Activated naive CD4-positive, alpha-beta T cell treated with anti-CD3 and anti-CD28 coated beads, Interleukin-2, amount 10 ng/mL, durations not matched to agents 7 days and 5 days (primary cell): Measurements from ENCODE around the gene ITGA1.
A peak's percentile ranks its signal among the peaks of the same experiment; 100 is the strongest.

Experiments used
- CTCF ChIA-PET: fragments of 350-600 bp; sonication (Branson Sonifier 250); formaldehyde crosslinking; loops from one replicate; lab custom pipeline; 2021; ENCODE audit warnings: antibody characterized with exemption; lab: Charles Lee
- DNase-seq: peaks from one replicate; pipeline ENCODE4 v3.0.0-alpha.2; 2020
- H3K27ac Mint-ChIP-seq: one replicate; pipeline ENCODE4 v1.8.0; 2021; ENCODE audit warnings: mild to moderate bottlenecking, moderate library complexity, mixed read lengths
- H3K27me3 Mint-ChIP-seq: one replicate; pipeline ENCODE4 v1.8.0; 2021; ENCODE audit warnings: mild to moderate bottlenecking, mixed read lengths
- H3K36me3 Mint-ChIP-seq: one replicate; pipeline ENCODE4 v1.8.0; 2021; ENCODE audit warnings: mixed read lengths
- H3K4me1 Mint-ChIP-seq: one replicate; pipeline ENCODE4 v1.8.0; 2021; ENCODE audit warnings: mixed read lengths
- H3K4me3 Mint-ChIP-seq: one replicate; pipeline ENCODE4 v1.8.0; 2021; ENCODE audit warnings: mild to moderate bottlenecking, moderate library complexity, mixed read lengths
- H3K9me3 Mint-ChIP-seq: one replicate; pipeline ENCODE4 v1.8.0; 2021; ENCODE audit warnings: mixed read lengths

The ITGA1 gene

DNA sequence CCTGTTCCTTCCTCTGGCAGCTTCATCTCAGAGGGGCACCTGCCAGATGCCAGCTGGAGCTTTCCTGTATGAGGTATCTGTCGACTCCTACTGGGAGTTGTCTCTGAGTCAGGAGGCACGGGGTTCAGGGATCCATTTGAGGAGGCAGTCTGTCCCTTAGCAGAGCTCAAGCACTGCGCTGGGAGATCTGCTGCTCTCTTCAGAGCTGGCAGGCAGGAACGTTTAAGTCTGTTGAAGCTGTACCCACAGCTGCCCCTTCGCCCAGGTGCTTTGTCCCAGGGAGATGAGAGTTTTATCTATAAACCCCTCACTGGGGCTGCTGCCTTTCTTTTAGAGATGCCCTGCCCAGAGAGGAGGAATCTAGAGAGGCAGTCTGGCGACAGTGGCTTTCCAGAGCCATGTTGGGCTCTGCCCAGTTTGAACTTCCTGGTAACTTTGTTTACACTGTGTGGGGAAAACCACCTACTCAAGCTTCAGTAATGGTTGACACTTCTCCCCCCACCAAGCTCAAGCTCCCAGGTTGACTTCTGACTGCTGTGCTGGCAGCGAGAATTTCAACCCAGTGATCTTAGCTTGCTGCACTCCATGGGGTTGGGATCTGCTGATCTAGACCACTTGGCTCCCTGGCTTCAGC is 189.7 kb downstream of the ITGA1 start:
- no peak overlapping the region for H3K27ac Mint-ChIP-seq
- no peak for DNase-seq
- peaks cover 41% of the 10 kb centered on the region for H3K27me3 Mint-ChIP-seq
- CTCF ChIA-PET = no interaction called here
- H3K36me3 Mint-ChIP-seq = peaks cover 2% of the 10 kb centered on the region
- peaks cover 12% of the 10 kb centered on the region for H3K9me3 Mint-ChIP-seq
- no peaks in the 10 kb centered on the region for H3K4me1 Mint-ChIP-seq
- no peak overlapping the region for H3K4me3 Mint-ChIP-seq

DNA sequence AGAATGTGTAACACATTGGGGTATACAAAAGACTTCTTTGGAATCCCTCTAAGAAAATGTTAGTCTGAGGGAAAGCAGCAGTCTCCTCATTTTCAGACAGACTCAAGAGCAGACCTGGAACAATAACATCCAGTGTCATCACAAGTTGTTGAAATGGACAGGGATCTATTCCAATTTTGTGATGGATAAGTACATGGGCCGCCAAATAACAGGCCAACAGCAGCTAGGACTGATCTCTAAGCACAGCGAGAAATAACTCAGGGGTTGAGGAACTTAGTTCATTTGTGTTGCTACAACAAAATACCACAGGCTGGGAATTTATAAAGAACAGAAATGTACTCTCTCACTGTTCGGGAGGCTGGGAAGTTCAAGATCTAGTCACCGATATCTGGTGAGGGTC is 193.8 kb downstream of the ITGA1 start:
- H3K27me3 Mint-ChIP-seq = peaks cover 50% of the 10 kb centered on the region
- H3K4me1 Mint-ChIP-seq = peaks cover 6% of the 10 kb centered on the region
- H3K9me3 Mint-ChIP-seq = peaks cover 7% of the 10 kb centered on the region
- no peak overlapping the region for H3K27ac Mint-ChIP-seq
- no peak overlapping the region for H3K4me3 Mint-ChIP-seq
- H3K36me3 Mint-ChIP-seq = peaks cover 2% of the 10 kb centered on the region
- CTCF ChIA-PET = interaction anchor here (1.3 kb wide), 1 partner anchor 9 kb away, joined by 3 read pairs; no protein-coding TSS in a partner anchor
- no peak for DNase-seq

DNA sequence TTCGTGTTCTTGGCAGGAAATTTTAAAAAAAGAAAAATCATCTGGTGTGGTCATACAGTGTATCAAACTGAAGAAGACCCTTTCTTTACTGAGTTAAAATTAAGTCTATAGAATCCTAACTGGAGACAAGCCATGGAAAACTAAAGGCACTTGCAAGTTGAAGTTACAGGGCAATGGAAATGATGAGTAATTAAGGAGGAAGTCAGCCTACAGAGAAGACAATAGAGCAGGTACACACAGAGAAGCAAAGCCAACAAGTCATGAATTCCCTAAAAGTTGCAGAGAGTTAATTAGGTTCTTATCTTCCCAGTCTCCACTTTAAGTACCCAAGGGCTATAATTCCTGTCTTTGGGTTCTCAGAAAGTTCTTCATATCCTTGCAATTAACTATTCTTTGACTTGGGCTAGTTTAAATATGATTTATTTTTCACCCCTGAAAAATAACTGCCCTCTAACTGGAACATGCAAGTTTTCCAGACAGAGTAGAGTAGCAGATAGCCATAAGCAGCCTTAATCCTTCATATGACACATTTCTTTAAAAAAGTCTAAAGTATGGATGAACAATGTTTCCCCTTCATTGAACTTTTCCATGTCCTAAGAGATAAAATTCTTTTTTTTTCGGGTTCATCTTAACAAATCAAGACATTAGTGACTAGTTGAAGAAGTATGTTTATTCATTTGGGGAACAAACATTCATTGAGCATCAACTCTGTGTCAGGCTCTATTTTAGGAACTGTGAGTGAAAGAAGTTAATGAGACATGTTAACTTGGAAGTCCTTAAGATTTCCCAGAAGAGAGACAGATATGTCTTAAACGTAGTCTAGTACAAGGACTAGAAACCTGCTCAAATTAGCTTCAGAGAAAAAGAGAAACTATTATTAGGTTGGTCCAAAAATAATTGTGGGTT is 196.3 kb downstream of the ITGA1 start:
- no peaks in the 10 kb centered on the region for H3K36me3 Mint-ChIP-seq
- peaks cover 22% of the 10 kb centered on the region for H3K4me1 Mint-ChIP-seq
- CTCF ChIA-PET = no interaction called here
- no peaks in the 10 kb centered on the region for H3K9me3 Mint-ChIP-seq
- peaks cover 38% of the 10 kb centered on the region for H3K27me3 Mint-ChIP-seq
- DNase-seq = no peak
- no peak overlapping the region for H3K4me3 Mint-ChIP-seq
- H3K27ac Mint-ChIP-seq = no peak overlapping the region

DNA sequence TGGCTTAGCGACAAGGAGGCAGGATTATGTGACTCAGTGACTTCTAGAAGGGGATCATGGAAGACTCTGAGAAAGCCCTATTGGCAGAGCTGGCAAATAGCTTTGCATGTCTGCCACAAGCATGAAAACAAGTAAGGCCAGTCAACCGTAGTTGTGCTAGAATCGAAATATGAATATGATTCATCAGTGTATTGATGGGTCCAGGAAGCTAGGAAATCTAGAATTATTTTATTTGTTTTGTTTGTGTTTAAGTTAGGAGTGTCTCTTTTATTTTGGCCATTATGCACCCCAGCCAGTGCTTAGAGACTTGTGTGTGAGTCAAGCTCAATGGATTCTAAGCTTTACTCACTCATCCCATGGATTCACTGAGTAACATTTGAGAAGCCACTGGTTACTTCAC is 197.6 kb downstream of the ITGA1 start:
- Mint-ChIP-seq H3K27me3 (peaks cover 34% of the 10 kb centered on the region), H3K9me3 (no peaks in the 10 kb centered on the region), H3K4me1 (peaks cover 28% of the 10 kb centered on the region), H3K36me3 (no peaks in the 10 kb centered on the region), H3K27ac (no peak overlapping the region), H3K4me3 (no peak overlapping the region)
- CTCF ChIA-PET = interaction anchor here (0.9 to 1.2 kb wide), 2 partner anchors 35 to 123 kb away, joined by 4 to 5 read pairs; no protein-coding TSS in a partner anchor
- DNase-seq = no peak

DNA sequence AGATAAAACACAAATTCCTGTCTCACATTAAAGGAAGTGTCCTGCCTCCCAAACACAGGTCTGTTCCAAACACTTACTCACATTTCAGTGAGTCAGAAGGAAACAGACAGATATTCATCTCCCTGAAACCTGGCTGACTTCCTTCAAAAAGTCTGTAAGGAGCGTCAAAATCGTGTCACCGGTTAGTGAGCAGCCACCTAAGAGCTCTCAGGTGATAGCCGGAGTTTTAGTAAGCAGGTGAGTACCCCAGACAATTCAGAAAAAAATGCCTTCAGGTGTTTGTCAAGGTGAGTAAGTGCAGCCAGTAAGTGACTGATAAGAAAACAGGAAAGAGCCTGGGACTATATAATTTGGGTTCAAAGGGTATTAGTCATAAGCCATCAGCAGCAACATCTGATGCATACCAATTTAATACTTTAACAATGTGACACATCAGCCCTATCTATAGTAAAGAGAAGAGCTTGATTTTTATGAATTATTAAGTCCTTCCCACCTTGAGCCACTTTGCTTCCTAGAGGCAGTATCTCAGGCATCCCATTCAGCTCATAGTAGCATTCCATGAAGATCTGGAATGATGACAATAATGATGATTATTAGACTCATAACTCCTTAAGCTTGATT is 200.1 kb downstream of the ITGA1 start:
- Mint-ChIP-seq H3K9me3 (no peaks in the 10 kb centered on the region), H3K27me3 (peaks cover 33% of the 10 kb centered on the region), H3K36me3 (peaks cover 8% of the 10 kb centered on the region), H3K4me3 (peak overlapping the region; percentile 67), H3K27ac (peak overlapping the region; percentile 59), H3K4me1 (peaks cover 44% of the 10 kb centered on the region)
- CTCF ChIA-PET = interaction anchor here (0.9 to 5.1 kb wide), 6 partner anchors 13 to 107 kb away, joined by 3 to 45 read pairs (median 4); no protein-coding TSS in a partner anchor
- DNase-seq = no peak

DNA sequence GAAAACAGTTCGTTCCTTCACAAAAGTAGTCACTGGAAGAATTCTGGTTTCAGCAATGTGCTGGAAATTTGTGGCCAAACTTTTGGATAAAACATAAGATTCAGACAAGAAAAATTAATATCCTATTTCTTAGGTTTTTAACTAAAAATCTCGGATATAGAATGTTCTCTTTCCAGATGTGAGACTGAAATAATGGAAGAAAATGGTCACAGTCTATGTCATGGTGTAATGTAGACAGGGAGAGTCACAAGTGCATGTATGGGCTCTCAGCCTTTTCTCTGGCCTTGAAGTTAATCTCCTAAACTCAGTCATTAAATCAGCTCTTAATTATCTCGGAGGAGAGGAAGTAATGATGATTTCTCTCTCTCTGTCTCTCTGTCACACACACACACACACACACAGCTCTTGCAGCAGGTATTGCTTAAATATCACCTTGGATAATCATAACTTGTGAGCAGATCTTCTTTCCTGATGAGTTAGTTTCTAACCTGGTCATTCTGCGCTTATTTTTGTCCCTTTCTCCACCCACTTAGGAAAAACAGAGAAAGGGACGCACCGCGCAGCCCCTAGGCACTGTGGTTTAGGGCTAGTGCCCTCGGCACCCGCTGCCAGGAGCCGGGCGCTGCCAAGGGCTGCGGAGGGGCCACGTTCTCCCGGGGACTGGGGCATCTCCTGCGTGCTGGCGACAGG is 200.8 kb downstream of the ITGA1 start:
- Mint-ChIP-seq H3K27me3 (peaks cover 27% of the 10 kb centered on the region), H3K9me3 (no peaks in the 10 kb centered on the region), H3K27ac (no peak overlapping the region), H3K36me3 (peaks cover 15% of the 10 kb centered on the region), H3K4me1 (peaks cover 44% of the 10 kb centered on the region), H3K4me3 (peak overlapping the region; percentile 67)
- CTCF ChIA-PET = interaction anchor here (0.9 to 5.1 kb wide), 5 partner anchors 13 to 103 kb away, joined by 3 to 45 read pairs (median 3); no protein-coding TSS in a partner anchor
- no peak for DNase-seq

DNA sequence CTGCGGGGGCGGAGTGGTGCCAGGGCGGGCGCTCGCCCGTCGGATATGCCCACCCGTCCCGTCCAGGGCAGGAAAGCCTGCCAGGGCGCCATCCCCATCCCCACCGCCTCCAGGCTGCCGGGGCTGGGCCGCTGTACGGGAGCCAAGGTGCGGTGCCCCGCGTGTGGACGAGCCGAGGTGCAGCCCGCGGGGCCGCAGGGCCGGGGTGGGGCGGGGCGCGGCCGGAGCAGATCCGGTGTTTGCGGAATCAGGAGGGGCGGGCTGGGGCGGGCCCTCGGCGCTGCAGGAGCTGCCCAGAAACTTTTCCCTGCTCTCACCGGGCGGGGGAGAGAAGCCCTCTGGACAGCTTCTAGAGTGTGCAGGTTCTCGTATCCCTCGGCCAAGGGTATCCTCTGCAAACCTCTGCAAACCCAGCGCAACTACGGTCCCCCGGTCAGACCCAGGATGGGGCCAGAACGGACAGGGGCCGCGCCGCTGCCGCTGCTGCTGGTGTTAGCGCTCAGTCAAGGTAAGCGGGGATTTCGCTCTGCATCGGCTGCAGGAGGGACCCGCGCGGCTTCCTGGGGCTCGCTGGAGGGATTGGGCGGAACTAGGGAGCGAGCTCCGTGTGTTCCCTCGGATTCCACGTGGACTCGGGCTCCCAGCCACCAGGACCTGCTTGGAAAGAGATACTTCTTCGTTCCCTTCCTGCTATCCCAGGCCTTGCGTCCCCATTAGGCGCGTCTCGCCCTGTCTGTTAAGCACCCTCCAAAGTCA is 201.5 kb downstream of the ITGA1 start, which contains the start of gene ITGA2:
Gene ITGA2 (plus strand): TSS at position 328 of the 756 bp plus-strand sequence. CDS start 117 bp downstream, at position 445.
- H3K27ac Mint-ChIP-seq = peak within 1 kb of the TSS; percentile 0
- H3K27me3 Mint-ChIP-seq = peaks cover 26% of the 10 kb centered on the region
- no peaks in the 10 kb centered on the region for H3K9me3 Mint-ChIP-seq
- peak; percentile 64 for DNase-seq
- H3K4me3 Mint-ChIP-seq = peak within 1 kb of the TSS; percentile 80
- CTCF ChIA-PET = interaction anchor here (0.7 to 5.1 kb wide), 6 partner anchors 40 to 107 kb away, joined by 3 to 45 read pairs (median 6); no protein-coding TSS in a partner anchor
- peaks cover 41% of the 10 kb centered on the region for H3K4me1 Mint-ChIP-seq
- H3K36me3 Mint-ChIP-seq = peaks cover 18% of the 10 kb centered on the region

DNA sequence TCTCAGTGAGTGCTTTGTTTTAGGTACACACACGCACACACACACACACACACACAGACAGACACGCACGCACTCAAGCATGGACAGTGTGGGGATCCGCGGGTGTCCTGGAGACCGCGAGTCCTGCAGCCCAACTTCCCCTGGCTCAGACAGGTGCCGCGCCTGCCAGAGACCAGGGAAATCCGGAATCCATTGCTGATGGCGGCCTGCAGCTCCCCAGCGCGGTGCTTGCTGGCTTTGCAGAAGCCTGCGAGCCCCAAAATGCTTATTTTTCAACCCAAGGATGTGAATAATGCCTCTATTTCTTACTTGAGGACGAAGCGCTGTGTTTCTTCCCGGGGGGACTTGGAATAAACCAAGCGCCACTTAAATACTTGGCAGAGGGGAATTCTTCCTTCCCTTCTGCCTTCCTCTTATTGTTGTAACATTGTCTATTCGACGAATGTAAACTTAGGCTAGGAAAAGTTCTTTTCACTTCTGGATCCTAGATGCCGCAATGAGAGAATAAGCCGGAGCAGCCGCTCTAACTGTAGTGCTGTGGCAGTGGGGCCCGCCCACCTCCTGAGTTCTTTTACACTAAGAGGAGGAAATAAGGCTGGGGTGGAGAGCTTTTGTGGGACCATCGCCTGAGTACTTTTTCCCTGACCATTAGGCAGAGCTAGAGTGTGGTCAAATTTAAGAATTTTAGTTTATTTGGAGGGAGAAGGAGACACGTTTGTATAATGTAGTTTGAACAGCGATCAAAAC is 202.2 kb downstream of the ITGA1 start:
- Mint-ChIP-seq H3K36me3 (peaks cover 18% of the 10 kb centered on the region), H3K4me1 (peaks cover 38% of the 10 kb centered on the region), H3K4me3 (peak overlapping the region; percentile 80), H3K9me3 (no peaks in the 10 kb centered on the region), H3K27me3 (peaks cover 22% of the 10 kb centered on the region), H3K27ac (peak overlapping the region; percentile 0)
- CTCF ChIA-PET = interaction anchor here (0.7 to 5.1 kb wide), 8 partner anchors 9 to 106 kb away, joined by 3 to 45 read pairs (median 5); no protein-coding TSS in a partner anchor
- peak; percentile 68 for DNase-seq

DNA sequence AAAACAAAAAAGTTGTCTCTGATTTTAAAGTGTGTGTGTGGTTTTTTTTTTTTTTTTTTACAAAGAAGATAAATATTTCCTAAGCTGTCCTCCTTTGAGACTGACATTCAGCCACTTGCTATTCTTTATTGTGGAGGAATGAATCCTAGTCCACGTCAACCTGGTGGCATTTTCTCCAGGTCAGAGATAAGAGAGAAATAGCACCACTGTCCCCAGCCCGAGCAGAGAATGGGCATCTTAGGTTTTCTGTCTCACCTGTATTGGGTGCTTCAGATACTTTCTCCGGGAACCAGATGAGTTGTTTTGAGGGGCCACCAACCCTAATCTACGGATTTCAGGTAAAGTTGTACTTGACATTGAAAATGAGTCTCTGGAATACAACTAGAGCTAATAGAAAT is 202.8 kb downstream of the ITGA1 start:
- H3K36me3 Mint-ChIP-seq = peaks cover 18% of the 10 kb centered on the region
- no peaks in the 10 kb centered on the region for H3K9me3 Mint-ChIP-seq
- H3K4me3 Mint-ChIP-seq = peak overlapping the region; percentile 80
- peaks cover 18% of the 10 kb centered on the region for H3K27me3 Mint-ChIP-seq
- no peak overlapping the region for H3K27ac Mint-ChIP-seq
- CTCF ChIA-PET = interaction anchor here (0.6 to 5.1 kb wide), 7 partner anchors 9 to 99 kb away, joined by 3 to 45 read pairs (median 5); no protein-coding TSS in a partner anchor
- peaks cover 38% of the 10 kb centered on the region for H3K4me1 Mint-ChIP-seq
- DNase-seq = no peak

DNA sequence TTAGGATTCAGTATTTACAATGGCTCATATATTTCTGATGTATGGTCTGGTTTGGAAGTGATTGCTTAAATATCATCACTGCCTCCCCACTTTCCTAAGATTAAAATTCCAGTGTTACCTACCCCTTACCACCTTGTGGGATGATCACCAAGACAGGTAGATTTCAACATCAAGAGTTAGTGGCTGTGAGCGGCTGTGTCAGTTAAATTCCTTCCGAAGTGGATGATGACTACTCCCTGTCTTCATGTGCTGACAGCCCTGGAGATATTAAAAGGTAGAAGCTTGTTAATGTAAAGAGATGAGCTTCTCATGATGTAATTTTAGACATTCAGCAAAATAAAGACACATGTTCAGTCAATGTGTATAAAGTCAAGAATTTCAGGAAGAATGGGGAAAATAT is 205.7 kb downstream of the ITGA1 start:
- DNase-seq = no peak
- Mint-ChIP-seq H3K4me1 (peaks cover 27% of the 10 kb centered on the region), H3K9me3 (no peaks in the 10 kb centered on the region), H3K4me3 (no peak overlapping the region), H3K27ac (no peak overlapping the region), H3K27me3 (peaks cover 10% of the 10 kb centered on the region), H3K36me3 (peaks cover 18% of the 10 kb centered on the region)
- CTCF ChIA-PET = no interaction called here

DNA sequence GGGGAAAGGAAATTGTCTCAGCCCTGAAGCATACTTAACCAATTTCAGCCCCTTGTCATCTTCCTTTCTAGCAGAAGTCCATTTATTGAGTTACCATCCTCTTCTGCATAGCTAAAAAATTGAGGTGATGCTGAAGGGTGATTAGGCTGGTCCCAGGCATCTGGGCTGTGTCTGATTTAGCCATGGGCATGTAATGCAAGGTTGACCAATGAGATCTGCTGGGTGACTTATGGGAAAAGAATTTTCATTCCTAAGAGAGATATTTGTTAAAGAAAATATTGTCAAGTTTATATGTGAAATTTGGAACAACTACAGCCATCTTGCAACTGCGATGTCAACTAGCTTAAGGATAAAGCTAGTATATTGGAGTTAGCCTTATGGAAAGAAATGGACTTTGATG is 206.6 kb downstream of the ITGA1 start:
- CTCF ChIA-PET = no interaction called here

DNA sequence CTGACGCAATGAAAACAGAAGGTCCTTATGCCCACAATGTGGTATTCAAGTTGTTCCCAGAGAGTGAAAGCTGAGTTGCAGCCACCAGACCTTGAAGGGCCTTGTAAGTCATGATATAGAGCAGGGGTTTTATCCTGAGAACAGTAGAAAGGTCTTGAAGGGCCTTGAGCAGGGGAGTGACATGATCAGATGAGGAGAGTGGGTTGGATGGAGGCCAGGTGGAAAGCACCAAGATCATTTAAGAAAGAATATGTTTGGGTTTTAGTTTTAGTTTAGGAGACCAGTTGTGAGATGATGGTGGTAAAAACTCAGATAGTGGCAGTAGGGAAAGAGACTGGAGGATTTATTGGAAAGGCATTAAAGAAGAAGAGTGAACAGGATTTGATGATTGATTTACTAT is 207.4 kb downstream of the ITGA1 start:
- peaks cover 25% of the 10 kb centered on the region for H3K4me1 Mint-ChIP-seq
- H3K4me3 Mint-ChIP-seq = no peak overlapping the region
- no peak for DNase-seq
- CTCF ChIA-PET = no interaction called here
- H3K27ac Mint-ChIP-seq = no peak overlapping the region
- peaks cover 20% of the 10 kb centered on the region for H3K36me3 Mint-ChIP-seq
- peaks cover 6% of the 10 kb centered on the region for H3K27me3 Mint-ChIP-seq
- H3K9me3 Mint-ChIP-seq = no peaks in the 10 kb centered on the region

More for the DNA sequence above, 206.6 kb downstream of the ITGA1 start:
- Mint-ChIP-seq H3K4me1 (peaks cover 26% of the 10 kb centered on the region), H3K4me3 (no peak overlapping the region), H3K27ac (no peak overlapping the region), H3K9me3 (no peaks in the 10 kb centered on the region), H3K36me3 (peaks cover 20% of the 10 kb centered on the region), H3K27me3 (peaks cover 10% of the 10 kb centered on the region)
- DNase-seq = no peak
